Stomach (tissue), 4 donors: ENCODE results near the gene ACTN1.

Experiments used
- CTCF ChIP-seq, 7 experiments: fragments of 450-650 bp in 4 of 7; fragments of 200-600 bp in 3 of 7; sonication (generic) in 3 of 7; IDR thresholded peaks; one replicate each; pipeline ENCODE4 v1.5.1; 2016 to 2019; ENCODE audit warnings: antibody characterized with exemption in 7 of 7, control low read depth in 2 of 7, mild to moderate bottlenecking in 1 of 7
- EP300 ChIP-seq: sonication (generic); formaldehyde crosslinking; IDR thresholded peaks from one replicate; pipeline ENCODE4 v1.6.1; 2017; ENCODE audit warnings: antibody characterized with exemption
- POLR2A ChIP-seq, 4 donors: fragments of 450-650 bp; IDR thresholded peaks; one replicate each; pipeline ENCODE4 v1.6.1; 2016; ENCODE audit warnings: antibody characterized with exemption in 4 of 4, control low read depth in 2 of 4, mild to moderate bottlenecking in 1 of 4, moderate library complexity in 1 of 4
- POLR2AphosphoS5 ChIP-seq, 3 donors: sonication (generic); formaldehyde crosslinking; IDR thresholded peaks; one replicate each; pipeline ENCODE4 v1.6.1; 2016; ENCODE audit warnings: antibody characterized with exemption in 3 of 3

GRCh38 chr14:68834816-68835215 is 144.3 kb downstream of the ACTN1 start:
- TF ChIP-seq CTCF (IDR thresholded peaks at IDR 0.05) (no peak), POLR2AphosphoS5 (IDR thresholded peaks at IDR 0.05) (no peak), POLR2A (IDR thresholded peaks at IDR 0.05) (no peak), EP300 (no peak)
